NCI-H2171 (cell line): ENCODE measurements around the gene NOTUM.

Experiments
- DNase-seq: peaks from one replicate; lab custom pipeline; 2025; lab: John Stamatoyannopoulos, UW

Gene NOTUM

DNA sequence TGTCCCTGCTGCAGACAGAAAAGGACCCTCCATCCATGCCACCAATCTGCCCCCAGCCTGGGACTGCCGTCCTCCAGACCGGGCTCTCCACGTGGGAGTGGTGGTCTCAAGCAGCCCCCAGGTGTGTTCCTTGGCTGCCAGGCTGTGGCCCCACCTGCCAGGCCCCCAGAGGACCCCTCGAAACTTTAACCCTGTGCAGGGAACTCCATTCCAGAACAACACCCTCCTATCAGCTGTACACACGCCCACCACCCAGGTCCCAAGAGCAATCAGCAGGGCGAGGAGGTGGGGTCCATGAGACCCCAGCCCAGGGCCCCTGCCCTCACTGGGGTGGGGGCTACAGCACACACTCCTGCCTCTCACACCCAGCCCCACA is 25.3 kb downstream of the NOTUM start:
- no peak for DNase-seq

DNA sequence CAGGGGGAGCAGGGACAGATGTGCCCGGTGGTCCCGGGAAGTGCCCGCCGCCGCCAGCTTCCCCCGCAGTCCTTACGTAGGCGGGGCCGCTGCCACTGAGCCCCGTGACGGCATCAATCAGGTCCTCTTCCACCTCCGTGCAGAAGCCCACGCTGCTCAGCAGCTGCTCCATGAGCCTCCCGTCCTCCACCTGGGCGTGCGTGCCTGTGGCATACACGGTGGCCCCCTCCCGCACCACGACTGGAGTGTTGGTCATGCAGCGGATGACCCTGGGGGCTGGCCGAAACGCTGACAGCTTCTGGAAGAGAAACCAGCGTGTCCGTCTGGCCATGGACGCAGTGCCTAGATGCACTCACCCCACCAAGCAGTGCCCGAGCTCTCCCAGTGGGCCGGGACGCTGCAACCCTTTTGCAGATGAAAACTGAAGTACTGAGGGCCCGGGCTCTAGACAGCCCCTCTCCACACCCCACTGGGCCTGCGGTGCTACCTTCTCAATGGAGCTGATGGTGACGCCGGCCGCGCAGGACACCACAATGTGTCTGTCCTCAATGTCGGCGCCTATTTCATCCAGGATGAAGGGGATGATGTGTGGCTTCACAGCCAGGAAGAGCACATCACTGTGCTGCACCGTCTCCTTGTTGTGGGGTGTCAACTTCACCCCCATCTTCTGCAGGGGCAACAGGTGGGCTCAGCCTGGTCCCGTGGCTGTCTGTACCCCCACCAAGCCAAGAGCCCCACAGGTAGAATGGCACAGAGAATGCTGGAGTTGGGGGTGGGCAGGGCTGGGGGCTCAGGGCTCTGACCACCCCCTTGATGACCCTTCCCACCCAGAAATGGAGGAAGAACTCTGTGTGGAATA is 25.9 kb downstream of the NOTUM start:
- no peak for DNase-seq

DNA sequence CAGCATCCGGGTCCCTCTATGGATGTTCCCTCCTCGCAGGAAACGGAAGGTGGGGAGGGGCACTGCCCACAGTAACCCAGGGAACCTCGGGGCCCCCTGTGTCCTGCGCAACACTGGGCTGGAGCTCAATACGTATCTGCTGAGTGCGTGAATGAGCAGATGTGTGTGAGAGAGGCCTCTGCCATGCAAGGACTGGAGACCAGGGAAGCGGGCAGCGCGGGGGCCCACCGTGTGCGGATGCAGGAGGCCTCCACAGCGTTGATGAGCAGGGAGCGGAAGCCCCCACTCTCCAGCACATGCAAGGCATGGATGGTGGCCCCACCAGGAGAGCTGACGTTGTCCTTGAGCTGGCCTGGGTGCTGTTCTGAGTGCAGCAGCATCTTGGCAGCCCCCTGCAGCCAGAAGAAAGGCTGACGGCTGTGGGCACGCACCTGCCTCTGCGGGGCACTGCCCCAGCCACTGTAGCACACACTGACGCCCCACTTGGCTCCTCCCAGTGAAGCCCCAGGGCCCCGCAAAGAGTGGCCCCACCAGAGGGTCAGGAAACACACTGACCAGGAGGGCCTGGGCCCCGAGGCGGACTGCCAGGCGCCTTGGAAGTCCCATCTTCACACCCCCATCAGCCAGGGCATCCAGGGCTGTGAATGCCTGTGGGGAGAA is 26.8 kb downstream of the NOTUM start:
- DNase-seq = no peak

DNA sequence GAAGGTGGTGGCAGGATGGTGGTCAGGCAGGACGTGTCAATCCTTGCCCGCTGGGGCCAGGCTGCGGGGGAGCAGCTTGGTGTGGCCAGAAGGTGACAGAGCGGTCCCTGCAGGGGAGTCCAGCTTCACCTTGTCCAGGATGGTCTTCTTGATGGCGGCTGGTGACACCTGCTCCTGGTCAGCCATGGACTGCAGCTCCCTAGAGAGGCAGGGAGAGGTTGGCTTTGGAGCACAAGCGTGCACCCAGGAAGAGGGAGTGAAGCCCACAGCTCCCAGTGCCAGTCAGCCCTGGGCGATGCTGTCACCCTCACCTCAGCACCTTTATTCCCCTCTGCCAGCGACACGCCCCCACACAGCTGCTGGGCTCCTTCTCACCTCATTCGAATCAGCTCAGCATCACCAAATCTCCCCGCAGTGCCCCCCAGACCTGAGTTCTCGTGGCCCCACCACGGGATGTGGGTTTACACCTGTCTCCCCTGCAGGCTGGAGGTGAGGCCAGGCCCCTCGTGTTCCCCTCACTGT is 27.7 kb downstream of the NOTUM start:
- DNase-seq = no peak

DNA sequence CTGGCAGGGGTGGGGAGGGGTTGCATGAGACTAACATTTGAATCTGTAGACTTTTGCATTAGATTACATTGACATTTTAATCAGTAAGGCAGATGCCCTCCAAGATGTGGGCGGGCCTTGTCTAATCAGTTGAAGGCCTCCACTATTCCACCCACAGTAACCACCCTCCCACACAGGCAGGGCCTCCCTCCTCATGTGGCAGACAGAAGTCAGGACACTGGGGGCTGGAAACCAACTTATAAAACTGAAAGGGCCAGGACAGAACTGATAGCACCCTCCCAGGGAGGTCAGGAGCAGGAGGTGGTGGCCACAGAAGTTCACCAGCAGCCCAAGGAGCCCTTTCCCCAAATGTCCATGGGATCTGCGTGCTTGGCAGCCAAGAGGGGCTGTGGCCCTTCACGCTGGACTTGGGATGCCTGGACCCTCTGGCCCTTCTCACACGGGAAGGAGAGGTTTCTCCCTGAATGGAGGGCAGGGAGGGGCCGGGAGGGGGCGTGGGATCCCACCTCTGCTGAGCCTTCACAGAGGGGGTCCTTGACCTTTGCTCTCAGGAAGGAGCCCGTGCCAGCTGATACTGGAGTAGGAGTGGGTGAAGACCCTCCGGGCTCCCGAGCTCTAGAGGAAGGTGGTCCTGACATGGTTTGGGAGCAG is 28.5 kb downstream of the NOTUM start:
- DNase-seq = no peak

DNA sequence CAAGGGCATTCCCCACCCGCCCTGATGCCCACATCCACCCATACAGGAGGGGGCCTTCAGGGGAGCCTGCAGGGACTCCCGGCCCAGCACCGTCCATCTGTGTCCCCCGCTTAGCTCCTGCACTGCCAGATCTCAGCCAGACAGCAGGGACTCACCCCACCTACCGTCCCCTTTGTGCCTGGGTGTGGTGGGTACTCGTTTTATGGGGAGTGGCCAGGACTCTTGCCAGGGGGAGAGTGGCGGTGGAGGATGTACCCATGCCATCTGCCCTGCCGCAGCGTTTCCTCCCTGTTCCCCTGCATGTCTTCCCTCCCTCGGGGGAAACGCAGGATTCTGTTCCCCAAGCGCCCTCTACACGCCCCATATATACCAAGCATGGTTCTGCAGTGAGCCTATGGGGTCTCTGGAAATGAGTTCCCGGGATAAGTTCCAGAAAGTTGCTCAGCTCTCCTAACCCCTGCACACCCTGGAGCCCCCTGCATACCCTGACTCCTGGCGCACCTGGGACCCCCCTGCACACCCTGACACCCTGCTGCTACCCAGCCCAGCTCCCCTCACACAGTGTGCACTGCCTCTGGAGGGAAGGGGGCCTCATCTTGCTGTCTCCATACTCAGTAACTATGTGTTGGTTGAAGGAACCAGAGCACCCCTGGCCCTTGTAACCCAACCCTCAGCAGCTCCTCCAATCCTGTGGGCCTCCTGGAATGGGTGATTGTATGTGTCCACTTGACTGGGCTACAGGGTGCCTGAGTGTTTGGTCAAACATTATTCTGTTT is 29.2 kb downstream of the NOTUM start:
- peak; percentile 86 for DNase-seq

DNA sequence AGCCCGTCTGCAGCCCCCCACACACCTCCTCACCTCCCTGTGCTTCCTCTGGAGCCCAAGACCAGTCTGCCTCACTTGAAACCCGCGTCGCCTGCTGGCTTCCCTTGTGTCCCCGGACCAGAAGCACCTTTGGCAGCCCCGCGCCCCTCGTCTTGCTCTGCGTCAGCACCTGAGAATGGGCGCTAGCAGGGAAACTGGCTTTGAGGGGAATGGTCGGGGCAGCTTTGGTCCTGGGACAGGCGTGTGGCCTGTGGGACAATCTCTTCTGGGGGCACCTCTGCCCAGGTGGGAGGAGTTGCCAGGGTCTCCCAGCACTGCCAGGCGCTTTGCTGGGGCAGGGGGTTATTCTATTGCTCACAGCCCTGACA is 29.8 kb downstream of the NOTUM start:
- DNase-seq = peak; percentile 57

DNA sequence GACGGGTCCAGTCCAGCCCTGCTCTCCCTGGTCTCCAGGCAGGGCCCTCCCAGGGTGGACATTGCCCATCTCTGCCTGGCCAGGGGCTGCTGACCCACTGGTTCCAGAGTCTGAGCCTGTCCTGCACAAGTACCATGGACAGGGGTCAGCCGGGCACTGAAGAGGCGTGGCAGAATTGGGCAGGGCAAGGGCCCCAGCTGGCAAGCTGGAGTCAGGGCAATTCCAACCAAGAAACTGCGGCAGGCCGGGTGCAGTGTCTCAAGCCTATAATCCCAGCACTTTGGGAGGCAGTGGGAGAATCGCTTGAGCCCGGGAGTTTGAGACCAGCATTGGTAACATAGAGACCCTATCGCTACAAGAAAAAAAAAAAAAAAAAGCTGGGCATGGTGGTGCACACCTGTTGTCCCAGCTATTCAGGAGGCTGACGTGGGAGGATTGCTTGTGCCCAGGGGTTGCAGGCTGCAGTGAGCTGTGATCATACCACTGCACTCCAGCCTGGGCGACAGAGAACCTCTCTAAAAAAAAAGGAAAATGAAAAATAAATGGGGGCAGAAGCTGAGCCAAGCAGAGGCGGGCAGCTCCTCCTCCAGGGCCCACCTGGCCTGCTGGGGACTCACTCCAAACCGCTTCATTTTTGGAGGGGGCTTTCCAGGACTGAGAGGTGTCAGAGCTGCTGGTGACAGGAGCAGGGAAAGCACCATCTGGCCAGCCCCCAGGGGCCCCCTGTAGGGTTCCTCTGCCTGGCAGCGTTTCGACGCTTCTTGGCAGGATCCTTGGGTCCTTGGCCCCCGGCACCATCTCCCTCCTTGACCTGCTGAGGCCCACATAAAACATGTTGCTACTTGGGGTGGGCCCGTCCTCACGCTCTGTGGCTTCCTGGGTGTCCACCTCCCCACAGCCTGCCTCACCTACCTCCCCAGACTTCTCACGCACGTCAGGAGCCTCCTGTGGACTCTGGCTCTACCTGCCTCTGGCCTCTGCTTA is 30.6 kb downstream of the NOTUM start:
- peak; percentile 69 for DNase-seq

DNA sequence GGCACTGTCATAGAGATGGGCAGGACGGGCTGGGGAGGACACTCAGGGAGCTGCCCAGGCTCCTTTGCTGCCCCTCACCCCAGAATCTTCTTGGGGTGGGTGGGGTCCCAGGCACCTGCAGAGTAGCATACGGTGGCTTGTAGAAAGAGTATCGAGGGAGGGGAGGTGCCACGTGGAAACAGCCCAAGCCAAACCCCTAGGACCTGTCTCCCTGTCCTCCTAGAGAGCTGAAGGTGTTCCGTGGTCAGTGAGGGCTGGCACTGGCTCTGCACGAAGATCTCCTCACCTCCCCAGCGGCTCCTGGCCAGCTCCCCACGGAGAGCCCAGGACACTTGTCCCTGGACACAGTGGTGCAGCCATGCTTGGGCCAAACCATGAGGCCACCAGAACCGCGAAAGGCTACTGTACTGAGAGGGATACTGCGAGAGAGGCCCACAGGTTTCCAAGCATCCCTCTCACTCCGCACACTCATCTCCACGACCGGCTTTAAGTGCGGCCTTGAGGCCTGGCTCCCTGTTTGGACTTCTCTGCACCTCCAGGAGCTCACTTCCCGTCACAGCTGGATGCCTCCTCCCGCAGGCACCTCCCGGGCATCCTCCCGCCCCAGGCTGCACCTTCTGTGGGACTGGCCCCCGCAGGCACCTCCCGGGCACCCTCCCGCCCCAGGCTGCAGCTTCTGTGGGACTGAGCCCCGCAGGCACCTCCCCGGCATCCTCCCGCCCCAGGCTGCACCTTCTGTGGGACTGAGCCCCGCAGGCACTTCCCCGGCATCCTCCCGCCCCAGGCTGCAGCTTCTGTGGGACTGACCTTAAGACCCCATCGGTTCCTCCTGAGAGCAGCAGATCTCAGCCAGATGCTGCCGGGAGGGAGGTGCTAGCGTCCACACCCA is 31.5 kb downstream of the NOTUM start:
- DNase-seq = no peak

DNA sequence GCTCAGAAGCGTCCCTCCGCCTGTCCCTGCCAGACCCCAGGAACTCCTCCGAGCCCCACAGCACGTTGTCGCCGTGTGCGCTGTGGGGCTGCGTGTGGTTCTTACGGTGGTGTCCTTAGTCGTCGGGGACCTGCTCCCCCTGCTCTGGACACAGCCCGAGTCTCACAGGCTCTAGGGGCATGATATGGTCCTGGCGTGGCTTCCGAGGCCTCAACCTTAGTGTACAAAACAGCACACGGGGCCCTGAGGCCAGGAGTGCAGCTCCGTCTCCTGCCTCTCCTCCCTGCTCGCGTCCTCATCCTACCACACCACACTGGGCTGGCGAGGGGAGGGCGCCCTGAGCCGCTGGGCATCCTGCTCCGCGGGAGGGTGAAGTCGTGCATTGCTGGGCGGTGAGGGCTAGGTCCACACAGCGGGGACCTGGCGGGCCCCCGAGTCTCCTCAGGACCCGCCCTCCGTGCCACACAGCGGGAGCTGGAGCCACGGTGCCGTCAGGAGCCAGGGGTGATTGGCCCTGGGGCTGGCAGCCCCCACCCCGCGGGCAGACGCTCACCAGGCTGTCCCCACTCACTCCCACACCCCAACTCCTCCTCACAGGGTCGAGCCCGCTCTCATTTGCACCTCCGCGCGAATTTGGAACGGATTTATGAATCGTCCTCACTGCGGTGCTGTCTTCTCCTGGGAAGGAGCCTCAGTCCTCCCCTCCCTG is 32.3 kb downstream of the NOTUM start:
- DNase-seq = no peak

DNA sequence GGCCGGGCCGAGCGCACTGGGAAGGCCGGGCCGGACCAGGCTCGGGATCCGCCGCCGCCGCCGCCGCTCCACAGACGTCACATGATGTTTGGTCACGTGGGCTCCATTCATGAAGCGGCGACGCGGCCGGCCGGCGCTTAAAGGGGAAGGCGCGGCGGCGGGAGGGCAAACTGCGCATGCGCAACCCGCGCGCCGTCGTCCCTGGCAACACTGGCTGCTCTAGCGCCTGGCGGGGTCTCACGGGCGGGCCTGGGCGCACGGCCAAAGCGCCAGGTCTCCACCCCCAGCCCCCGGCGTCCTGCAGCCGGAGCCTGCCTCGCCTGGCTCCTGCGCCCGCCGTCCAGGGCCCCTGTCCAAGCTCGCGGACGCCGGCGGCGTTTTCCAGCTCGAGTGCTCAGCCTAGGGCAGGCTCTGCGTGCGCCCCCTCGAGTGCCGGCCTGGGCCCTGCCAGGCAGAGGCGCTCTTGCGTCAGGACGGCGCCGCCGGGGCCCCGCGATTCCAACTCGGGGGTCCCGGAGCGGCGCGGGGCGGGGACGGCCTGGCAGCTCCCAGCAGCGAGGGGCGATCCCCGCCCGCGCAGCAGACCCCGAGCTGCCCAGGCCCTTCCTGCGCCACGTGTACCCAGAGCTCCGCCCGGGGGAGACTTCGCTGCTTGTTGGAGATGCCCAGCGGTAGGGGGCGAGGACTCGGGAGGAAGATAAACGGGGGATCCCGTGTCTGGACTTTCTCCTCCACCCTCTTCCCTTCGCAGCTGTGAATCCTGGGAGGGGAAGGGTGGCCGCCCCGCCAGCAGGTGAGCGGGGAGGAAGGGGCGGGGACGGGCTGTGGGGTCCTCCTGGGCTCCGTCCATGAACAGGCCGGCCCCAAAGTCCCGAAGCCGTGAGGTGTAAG is 33.1 kb downstream of the NOTUM start, which contains the start of gene MAFG:
Gene MAFG (minus strand): TSS at position 83 of the 891 bp plus-strand sequence. CDS start 4,550 bp downstream, outside the sequence.
- DNase-seq = peak; percentile 94

DNA sequence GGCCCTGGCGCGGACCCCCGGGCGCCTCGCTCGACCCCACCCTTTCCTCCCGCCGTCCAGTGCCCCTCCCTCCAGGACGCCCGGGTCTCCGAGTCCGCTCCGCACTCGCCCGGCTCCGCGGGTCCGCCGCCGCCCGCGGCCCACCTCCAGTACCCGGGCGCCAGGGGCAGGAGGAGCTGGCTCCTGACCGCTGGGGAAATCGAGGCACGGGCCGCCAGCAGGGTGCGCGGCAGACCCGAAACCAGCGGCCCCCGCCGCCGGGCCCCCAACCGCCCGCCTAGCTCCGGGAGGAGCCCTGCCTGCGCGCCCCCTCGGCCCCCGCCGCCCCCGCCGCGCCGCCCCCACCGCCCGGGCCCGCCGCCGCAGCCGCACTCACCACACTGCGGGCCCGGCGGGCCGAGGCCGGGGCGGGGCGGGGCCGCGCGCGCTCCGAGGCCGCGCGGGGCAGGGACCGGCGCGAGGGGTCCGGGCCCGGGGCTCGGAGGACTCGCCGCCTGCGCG is 33.8 kb downstream of the NOTUM start:
- DNase-seq = no peak

DNA sequence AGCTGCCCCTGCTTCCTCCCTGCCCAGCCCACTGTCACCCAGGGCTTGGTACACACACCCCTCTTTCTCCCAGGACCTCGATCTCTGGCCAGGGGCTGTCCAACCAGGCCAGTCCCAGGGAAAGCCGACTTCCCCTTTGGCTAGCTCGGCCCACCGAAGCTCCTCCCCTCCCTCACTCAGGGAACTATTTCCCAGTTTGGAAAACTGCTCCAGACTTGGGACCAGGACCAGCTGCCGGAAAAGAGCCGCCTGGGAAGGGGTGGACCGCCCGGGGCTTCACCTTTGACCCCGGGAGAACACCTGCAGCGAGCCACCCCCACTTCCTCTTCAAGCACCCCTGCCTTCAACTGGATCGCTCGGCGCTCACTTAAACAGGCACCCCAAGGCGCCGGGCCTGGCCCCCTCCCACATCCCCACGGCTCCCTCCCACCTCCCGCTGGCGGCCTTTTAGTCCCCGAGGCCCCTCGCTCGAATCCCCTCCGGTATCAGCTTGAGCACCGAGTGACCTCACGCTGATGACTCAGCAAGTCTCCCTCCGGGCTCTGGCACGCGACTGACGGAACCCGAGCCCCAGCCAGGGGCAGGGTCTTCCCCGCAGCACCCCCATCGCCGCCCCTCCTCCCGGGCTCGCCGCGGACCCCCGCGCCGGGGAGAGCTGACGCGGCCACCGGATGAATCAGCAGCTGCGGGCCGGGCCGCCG is 34.4 kb downstream of the NOTUM start:
- DNase-seq = no peak

DNA sequence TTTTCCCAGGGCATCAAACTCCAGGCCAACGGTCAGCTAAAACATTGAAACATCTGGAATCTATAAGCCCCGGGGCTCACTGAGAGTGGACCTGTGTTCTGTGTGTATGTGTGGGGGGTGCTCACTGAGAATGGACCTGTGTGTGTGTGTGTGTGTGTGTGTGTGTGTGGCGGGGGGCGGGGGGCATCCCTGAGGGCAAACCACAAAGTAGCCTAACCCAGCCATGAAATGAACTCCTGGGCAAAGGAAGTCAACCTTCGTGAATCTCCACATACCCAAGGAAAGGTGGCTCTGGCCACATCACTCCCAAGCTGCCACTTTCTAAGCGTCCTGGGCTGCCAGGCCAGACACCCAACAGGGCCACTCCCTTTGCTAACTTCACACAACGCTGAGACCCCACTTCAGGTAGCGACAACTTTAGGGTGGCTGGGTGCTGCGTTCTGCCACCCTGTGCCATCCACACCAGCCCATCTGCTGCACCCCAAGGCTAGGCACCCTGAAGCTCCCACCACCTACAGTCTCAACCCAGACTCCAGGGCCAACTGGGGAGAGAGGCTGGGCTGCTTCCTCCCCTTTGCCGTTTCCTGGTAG is 35.0 kb downstream of the NOTUM start:
- DNase-seq = no peak

DNA sequence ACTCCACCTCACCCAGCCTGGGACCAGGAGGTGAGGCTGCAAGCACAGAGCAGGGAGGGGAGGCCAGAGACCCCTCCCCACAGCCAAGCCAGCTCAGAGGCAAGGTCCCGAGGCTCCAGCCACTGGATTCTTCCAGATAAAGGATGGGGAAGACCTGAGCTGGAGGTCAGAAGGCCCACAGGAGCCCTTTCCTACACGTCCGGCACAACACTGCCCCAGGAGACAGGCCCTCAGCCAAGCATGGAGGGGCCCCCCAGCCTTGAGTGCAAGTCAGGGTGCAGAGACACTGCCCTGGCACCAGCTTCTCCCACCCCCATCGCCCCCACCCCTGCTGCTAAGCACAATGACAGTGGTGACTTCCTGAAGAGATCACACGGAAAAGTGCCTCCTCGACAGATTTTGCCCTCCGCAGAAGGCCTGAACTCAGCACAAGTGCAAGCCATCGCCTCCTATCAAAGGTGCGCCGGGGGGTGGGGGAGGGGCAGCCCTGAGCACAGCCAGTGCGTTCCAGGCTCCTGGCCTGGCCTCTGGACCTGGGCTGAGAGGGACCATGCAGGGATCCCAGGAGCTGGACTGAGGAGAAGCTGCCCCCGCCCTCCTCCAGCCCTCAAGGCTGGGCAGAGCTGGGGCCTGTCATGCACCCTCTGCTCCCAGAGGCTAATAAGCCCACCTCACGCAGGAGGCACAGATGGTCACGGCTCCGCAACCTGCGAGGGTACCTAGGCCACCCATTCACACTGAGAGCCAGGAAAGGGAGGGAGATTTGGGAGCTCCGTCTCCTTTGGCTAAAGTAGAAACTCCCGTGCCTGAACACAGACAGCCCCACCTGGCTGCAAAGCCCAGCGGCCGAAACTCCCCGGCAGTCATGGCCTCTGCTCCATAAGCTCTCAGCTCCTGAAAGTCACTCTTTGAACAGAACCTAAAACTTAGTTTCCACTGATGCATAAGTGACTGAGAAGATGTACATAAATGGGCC is 36.1 kb downstream of the NOTUM start:
- no peak for DNase-seq
